IgD-negative memory B cell (primary cell): ENCODE results near the gene GKN1. TPM values are rescaled to one million over a fixed set of nuclear protein-coding genes. Genes with fewer than 3 reads are reported as not detected.
"Not testable (repeated sequence)": the region's sequence is repeated elsewhere in the genome, so short reads cannot be mapped to it uniquely, and the experiment has no call there.

Source experiments
- H3K27ac Mint-ChIP-seq, 3 donors: one replicate each; pipeline ENCODE4 v1.8.0; 2020 to 2022; ENCODE audit warnings: mild to moderate bottlenecking in 3 of 3, mixed read lengths in 3 of 3, moderate library complexity in 1 of 3
- H3K27me3 Mint-ChIP-seq: one replicate; pipeline ENCODE4 v1.8.0; 2021; ENCODE audit warnings: mixed read lengths
- H3K36me3 Mint-ChIP-seq: one replicate; pipeline ENCODE4 v1.8.0; 2020; ENCODE audit warnings: mild to moderate bottlenecking, mixed read lengths
- H3K4me1 Mint-ChIP-seq, 3 donors: one replicate each; pipeline ENCODE4 v1.8.0; 2020 to 2022; ENCODE audit warnings: mixed read lengths in 3 of 3, mild to moderate bottlenecking in 1 of 3
- H3K4me3 Mint-ChIP-seq, 4 donors: one replicate each; pipeline ENCODE4 v1.8.0; 2020 to 2022; ENCODE audit warnings: mild to moderate bottlenecking in 4 of 4, mixed read lengths in 4 of 4, moderate library complexity in 3 of 4
- H3K9me3 Mint-ChIP-seq, 3 donors: one replicate each; pipeline ENCODE4 v1.8.0; 2020 to 2021; ENCODE audit warnings: mixed read lengths in 3 of 3, mild to moderate bottlenecking in 1 of 3
- polyA plus RNA-seq: library from polyadenylated mRNA; unstranded; fragments of 300-500 nt; fragmentation: Illumina TruSeq; gene quantifications from one replicate; pipeline ENCODE4 v1.2.3, GENCODE V29; 2021

GKN1 gene
- polyA plus RNA-seq, 1 donor from 2014 or later: not detected

DNA sequence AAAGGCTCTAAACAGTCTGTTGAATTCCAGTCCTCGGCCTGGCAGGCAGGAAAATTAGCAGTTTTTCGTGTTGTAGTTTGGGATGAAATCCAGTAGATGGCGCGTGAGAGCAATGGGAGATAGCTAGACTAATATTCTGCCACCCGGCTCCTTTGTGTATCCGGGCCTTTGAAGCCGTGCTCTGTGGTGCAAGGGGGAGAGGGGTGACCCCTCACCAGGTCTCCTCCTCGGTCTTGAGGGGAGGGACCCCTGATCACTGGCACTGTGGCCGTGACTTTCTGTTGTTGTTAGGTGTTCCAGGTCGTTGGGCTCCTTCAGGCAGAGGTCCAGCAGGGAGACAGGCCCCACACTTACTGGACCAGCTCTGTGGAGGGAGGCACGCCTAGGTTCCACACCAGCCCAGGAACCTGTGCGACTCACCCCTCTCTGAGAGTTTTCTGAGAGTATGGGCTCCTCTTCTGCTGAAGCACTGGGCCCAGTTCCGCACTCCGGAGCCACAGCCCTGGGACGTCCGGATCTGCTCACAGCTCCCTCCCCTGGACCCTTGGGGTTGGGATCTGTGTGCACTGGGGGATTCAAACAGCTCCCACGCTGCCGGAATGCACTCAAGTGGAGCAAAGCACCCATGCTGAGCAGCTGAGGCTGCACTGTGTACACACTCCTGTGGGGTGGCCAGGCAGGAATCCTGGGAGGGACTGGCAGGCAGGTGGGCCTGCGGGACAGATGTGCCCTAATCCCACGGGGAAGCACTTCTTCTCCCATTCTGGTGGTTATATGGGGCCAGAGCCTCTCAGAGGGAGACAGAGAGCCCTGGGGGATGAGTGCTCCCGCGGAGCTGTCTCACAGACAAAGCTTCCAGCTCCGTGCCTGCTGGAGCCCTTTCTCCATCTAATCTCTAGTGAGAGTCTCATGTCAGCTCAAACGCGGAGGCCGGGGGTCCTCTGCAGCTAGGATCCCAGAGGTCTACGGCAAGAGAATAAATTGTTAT, 30.6 kb upstream of the GKN1 start:
- H3K36me3 Mint-ChIP-seq: no peaks in the 10 kb centered on the region
- peak overlapping the region in 1 of 4 donors; percentile 34 for H3K4me3 Mint-ChIP-seq
- peaks cover 2 to 9% (median 8%) of the 10 kb centered on the region in 3 donors for H3K9me3 Mint-ChIP-seq
- H3K27ac Mint-ChIP-seq: no peak overlapping the region
- H3K4me1 Mint-ChIP-seq: peaks cover 0 to 4% (median 3%) of the 10 kb centered on the region in 3 donors
- H3K27me3 Mint-ChIP-seq: peaks cover 31% of the 10 kb centered on the region

DNA sequence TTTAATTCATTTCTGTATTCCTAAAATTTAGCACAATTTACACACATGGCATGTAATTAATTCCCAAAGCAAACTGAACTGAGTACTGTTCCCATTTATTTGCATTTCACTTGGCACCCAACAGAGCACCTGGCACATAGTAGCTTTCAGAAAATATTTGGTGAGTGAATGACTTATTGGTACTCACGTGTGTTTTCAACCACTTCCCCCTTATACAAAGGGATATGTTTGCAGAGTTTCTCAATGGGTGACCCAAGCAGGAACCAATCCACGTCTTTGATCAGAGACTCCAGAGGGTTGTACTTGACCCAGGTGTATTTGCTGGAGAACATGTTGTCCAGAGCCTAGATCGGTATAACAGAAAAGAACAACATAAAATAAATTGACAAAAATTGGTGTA, 28.3 kb upstream of the GKN1 start:
- H3K4me1 Mint-ChIP-seq: peaks cover 0 to 4% (median 3%) of the 10 kb centered on the region in 3 donors
- H3K9me3 Mint-ChIP-seq: peaks cover 0 to 2% (median 0%) of the 10 kb centered on the region in 3 donors
- H3K27me3 Mint-ChIP-seq: peaks cover 33% of the 10 kb centered on the region
- no peak overlapping the region for H3K27ac Mint-ChIP-seq
- H3K4me3 Mint-ChIP-seq: no peak overlapping the region
- H3K36me3 Mint-ChIP-seq: no peaks in the 10 kb centered on the region

DNA sequence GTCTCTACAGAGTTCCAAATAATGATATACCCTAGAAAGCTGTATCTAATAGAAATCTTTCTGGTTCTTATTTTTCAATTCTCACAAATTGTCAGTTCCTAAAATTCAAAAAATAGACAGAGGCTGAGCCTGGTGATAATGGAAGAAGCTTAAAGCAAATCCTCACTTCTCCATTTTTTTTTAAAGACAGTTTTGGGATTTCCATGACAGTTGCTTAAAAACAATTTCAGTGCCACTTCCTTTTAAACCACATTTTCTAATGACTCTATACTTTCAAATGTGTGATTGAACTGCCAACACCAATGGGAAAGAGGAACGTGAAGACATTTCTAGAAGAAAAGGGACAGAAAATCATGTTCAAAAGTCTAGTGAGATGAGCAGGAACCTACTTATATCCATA, 25.7 kb upstream of the GKN1 start:
- no peak overlapping the region for H3K4me3 Mint-ChIP-seq
- H3K4me1 Mint-ChIP-seq: peaks cover 0 to under 1% (median under 1%) of the 10 kb centered on the region in 3 donors
- H3K27me3 Mint-ChIP-seq: peaks cover 26% of the 10 kb centered on the region
- H3K9me3 Mint-ChIP-seq: peaks cover 0 to 2% (median 0%) of the 10 kb centered on the region in 3 donors
- no peak overlapping the region for H3K27ac Mint-ChIP-seq
- H3K36me3 Mint-ChIP-seq: no peaks in the 10 kb centered on the region

- H3K27me3 Mint-ChIP-seq: peaks cover 13% of the 10 kb centered on the region
- H3K4me1 Mint-ChIP-seq: no peaks in the 10 kb centered on the region
- H3K9me3 Mint-ChIP-seq: peaks cover 0 to 6% (median 2%) of the 10 kb centered on the region in 3 donors
- H3K27ac Mint-ChIP-seq: no peak overlapping the region
- no peaks in the 10 kb centered on the region for H3K36me3 Mint-ChIP-seq
- no peak overlapping the region for H3K4me3 Mint-ChIP-seq
Measured at GRCh38 chr2:68951899-68952298, 22.5 kb upstream of the GKN1 start.

GRCh38 chr2:68952887-68953521, 21.4 kb upstream of the GKN1 start, which contains the start of gene GKN2:
GKN2 (minus strand) TSS chr2:68952893; CDS start chr2:68952861, 32 bp downstream.
- peaks cover 0 to 6% (median 0%) of the 10 kb centered on the region in 3 donors for H3K9me3 Mint-ChIP-seq
- peaks cover 8% of the 10 kb centered on the region for H3K27me3 Mint-ChIP-seq
- H3K4me1 Mint-ChIP-seq: no peaks in the 10 kb centered on the region
- no peak within 1 kb of the TSS for H3K27ac Mint-ChIP-seq
- H3K36me3 Mint-ChIP-seq: no peaks in the 10 kb centered on the region
- H3K4me3 Mint-ChIP-seq: no peak within 1 kb of the TSS

DNA sequence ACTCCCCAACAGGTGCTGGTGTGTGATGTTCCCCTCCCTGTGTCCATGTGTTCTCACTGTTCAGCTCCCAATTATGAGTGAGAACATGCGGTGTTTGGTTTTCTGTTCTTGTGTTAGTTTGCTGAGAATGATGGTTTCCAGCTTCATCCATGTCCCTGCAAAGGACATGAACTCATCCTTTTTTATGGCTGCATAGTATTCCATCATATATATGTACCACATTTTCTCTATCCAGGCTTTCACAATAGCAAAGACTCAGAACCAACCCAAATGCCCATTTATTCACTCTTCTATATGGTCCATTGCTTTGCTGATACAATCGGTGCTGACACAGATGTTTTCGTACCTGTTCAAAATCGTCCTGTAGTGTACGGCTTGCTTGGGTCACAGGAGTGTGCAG, 19.0 kb upstream of the GKN1 start:
- H3K27me3 Mint-ChIP-seq: not testable (repeated sequence)

GRCh38 chr2:68959001-68959400, 15.4 kb upstream of the GKN1 start:
- Mint-ChIP-seq H3K4me3 (no peak overlapping the region), H3K36me3 (no peaks in the 10 kb centered on the region), H3K27me3 (peaks cover 10% of the 10 kb centered on the region), H3K27ac (no peak overlapping the region), H3K4me1 (no peaks in the 10 kb centered on the region), H3K9me3 (peaks cover 0 to 6% (median 1%) of the 10 kb centered on the region in 3 donors)

More for the DNA sequence above, 19.0 kb upstream of the GKN1 start:
- H3K4me3 Mint-ChIP-seq, H3K27ac Mint-ChIP-seq, H3K4me1 Mint-ChIP-seq, H3K36me3 Mint-ChIP-seq, H3K9me3 Mint-ChIP-seq: not testable (repeated sequence)

DNA sequence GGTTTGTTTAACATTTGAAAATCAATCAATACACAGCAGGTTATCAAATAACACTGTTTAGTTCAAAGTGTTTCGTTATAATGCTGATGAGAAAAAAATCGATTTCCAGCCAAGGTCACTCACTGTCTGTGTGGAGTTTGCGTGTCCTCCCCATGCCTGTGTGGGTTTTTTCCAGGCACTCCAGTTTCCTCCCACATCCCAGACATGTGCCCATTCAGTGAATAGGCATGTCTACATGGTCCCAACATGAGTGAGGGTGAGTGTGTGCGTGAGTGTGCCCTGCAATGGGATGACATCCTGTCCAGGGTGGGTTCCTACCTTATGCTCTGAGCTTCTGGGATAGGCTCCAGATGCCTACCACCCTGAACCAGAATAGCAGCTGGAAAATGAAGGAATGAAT, 13.1 kb upstream of the GKN1 start:
- Mint-ChIP-seq H3K4me1 (peaks cover 0 to 2% (median 0%) of the 10 kb centered on the region in 3 donors), H3K27me3 (peaks cover 12% of the 10 kb centered on the region), H3K9me3 (peaks cover 0 to 1% (median 0%) of the 10 kb centered on the region in 3 donors), H3K4me3 (no peak overlapping the region), H3K27ac (no peak overlapping the region), H3K36me3 (no peaks in the 10 kb centered on the region)

DNA sequence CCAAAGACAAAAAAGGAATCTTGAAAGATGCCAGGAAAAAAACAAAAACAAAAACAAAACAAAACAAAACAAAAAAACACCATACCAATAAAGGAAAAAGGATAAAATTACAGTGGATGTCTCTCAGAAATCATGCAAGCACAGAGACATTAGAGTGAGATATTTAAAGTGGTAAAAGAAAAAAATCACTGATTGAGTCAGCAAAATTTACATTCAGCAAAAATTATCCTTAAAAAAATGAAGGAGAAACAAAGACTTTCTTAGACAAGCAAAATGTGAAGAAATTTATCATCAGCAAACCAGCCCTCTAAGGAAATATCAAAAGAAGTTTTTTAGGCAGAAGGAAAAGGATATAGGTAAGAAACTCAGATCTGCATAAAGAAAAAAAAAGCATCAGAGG, 10.2 kb upstream of the GKN1 start:
- Mint-ChIP-seq H3K27me3 (peaks cover 11% of the 10 kb centered on the region), H3K27ac (no peak overlapping the region), H3K9me3 (peaks cover 0 to 2% (median 1%) of the 10 kb centered on the region in 3 donors), H3K4me1 (peaks cover 0 to 4% (median 2%) of the 10 kb centered on the region in 3 donors), H3K4me3 (no peak overlapping the region), H3K36me3 (peaks cover 1% of the 10 kb centered on the region)

DNA sequence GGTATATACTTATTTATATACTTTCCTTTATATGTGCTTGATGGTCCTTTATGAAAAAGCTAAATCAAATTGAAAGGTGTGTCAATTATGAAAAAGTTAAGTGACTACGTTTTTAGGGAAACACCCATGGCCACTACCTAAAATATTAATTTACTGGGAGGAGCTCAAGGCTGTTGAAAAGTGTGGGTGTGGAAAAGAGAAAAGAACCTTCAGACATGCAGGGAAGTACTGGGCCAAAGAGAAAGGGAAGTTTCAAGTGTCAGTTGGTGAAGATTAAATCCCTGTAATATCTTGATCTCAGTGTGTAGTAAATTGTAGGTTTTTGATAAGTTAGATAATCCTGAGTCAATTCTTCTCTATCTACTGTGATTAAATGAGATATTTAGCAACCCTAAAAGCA, 6.2 kb upstream of the GKN1 start:
- peaks cover 0 to 4% (median 2%) of the 10 kb centered on the region in 3 donors for H3K4me1 Mint-ChIP-seq
- no peak overlapping the region for H3K27ac Mint-ChIP-seq
- peaks cover 0 to 2% (median 1%) of the 10 kb centered on the region in 3 donors for H3K9me3 Mint-ChIP-seq
- no peak overlapping the region for H3K4me3 Mint-ChIP-seq
- peaks cover 1% of the 10 kb centered on the region for H3K36me3 Mint-ChIP-seq
- peaks cover 8% of the 10 kb centered on the region for H3K27me3 Mint-ChIP-seq

GRCh38 chr2:68969736-68970490, 4.5 kb upstream of the GKN1 start:
- Mint-ChIP-seq H3K27me3 (peaks cover 7% of the 10 kb centered on the region), H3K9me3 (peaks cover 0 to 4% (median 0%) of the 10 kb centered on the region in 3 donors), H3K4me3 (no peak overlapping the region), H3K27ac (no peak overlapping the region), H3K36me3 (peaks cover 1% of the 10 kb centered on the region), H3K4me1 (peaks cover 0 to 2% (median 2%) of the 10 kb centered on the region in 3 donors)

DNA sequence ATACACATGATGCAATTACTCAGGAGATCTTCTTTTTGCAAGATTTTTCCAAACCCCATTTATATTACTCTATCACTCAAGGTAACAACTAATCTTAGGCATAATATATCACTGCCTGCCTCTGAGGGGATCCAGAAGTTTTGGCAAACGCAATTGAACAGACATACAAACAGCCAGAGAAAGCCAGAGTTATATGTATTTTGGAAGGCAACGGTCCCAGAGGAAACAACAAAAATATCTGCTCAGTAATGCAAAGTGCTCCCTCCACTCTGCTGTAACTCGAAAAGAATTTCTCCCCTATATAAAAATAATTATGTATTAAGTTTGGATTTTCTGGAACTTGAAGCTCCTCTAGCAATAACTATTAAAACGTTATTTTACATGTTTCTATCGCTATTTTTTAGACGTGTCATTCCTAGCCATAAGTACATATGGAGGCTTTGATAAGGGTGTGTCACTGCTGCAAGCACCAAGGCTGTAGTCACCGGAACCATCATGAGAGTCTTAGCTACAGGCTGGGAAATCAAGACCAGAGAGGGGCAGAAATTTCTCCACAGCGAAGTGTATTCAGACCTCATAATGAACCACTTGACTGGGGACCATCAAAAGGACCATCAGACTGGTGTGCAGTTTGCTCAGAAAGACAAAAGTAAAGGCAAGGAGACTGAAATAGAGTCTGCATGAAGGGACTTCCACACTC, 3.7 kb upstream of the GKN1 start:
- Mint-ChIP-seq H3K27me3 (peaks cover 6% of the 10 kb centered on the region), H3K36me3 (peaks cover 1% of the 10 kb centered on the region), H3K9me3 (peaks cover 0 to 4% (median 0%) of the 10 kb centered on the region in 3 donors), H3K4me3 (no peak overlapping the region), H3K27ac (no peak overlapping the region), H3K4me1 (peaks cover 0 to 2% (median 2%) of the 10 kb centered on the region in 3 donors)

GRCh38 chr2:68971591-68972231, 2.7 kb upstream of the GKN1 start:
- Mint-ChIP-seq H3K36me3 (no peaks in the 10 kb centered on the region), H3K9me3 (peaks cover 0 to 4% (median 0%) of the 10 kb centered on the region in 3 donors), H3K4me1 (peaks cover 0 to 2% (median 2%) of the 10 kb centered on the region in 3 donors), H3K27ac (no peak overlapping the region), H3K4me3 (no peak overlapping the region), H3K27me3 (peaks cover 6% of the 10 kb centered on the region)
